Measurements from ENCODE around the gene FGFBP3.
"Not testable (repeated sequence)": the region's sequence is repeated elsewhere in the genome, so short reads cannot be mapped to it uniquely, and the experiment has no call there.

DNA sequence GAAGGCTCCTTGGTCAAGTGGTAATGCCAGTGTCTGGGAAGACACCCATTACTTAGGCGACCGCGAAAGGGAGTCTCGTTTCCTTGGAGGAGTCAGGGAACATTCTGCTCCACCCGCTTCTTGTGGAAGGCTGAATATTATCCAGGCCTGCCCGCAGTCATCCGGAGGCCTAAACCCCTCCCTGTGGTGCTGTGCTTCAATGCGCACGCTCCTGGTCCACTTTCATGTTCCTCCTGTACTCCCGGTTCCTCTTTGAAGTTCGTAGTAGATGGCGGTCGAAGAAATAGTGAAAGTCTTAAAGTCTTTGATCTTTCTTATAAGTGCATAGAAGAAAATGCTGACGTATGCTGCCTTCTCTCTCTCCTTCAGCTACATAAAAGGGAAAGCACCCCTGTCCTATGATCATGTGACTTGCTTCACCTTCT is 15.0 kb downstream of the FGFBP3 start:
- TF ChIP-seq, protein P1, sequence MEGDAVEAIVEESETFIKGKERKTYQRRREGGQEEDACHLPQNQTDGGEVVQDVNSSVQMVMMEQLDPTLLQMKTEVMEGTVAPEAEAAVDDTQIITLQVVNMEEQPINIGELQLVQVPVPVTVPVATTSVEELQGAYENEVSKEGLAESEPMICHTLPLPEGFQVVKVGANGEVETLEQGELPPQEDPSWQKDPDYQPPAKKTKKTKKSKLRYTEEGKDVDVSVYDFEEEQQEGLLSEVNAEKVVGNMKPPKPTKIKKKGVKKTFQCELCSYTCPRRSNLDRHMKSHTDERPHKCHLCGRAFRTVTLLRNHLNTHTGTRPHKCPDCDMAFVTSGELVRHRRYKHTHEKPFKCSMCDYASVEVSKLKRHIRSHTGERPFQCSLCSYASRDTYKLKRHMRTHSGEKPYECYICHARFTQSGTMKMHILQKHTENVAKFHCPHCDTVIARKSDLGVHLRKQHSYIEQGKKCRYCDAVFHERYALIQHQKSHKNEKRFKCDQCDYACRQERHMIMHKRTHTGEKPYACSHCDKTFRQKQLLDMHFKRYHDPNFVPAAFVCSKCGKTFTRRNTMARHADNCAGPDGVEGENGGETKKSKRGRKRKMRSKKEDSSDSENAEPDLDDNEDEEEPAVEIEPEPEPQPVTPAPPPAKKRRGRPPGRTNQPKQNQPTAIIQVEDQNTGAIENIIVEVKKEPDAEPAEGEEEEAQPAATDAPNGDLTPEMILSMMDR (IDR thresholded peaks at IDR 0.05), result not testable (repeated sequence)
- not testable (repeated sequence) for TF ChIP-seq POLR2A (IDR thresholded peaks at IDR 0.05; ENCODE audit: low read depth); POLR2AphosphoS5 (IDR thresholded peaks at IDR 0.05); EP300 (IDR thresholded peaks at IDR 0.05)

All from esophagus muscularis mucosa (tissue), 4 donors.